ENCODE measurements around the gene LARP4B. TPM values are rescaled to one million over a fixed set of nuclear protein-coding genes. Genes with fewer than 3 reads are reported as not detected.
A peak's percentile ranks its signal among the peaks of the same experiment; 100 is the strongest.

The LARP4B gene
- total RNA-seq, 1 donor from 2014 or later = 58.4 TPM

GRCh38 chr10:850093-850492, 81.4 kb downstream of the LARP4B start:
- no peak overlapping the region for H3K4me3 ChIP-seq (ENCODE audit: low read depth, low read length)
- DNase-seq (ENCODE audit: low read depth) = no peak
- TF ChIP-seq, protein P1, sequence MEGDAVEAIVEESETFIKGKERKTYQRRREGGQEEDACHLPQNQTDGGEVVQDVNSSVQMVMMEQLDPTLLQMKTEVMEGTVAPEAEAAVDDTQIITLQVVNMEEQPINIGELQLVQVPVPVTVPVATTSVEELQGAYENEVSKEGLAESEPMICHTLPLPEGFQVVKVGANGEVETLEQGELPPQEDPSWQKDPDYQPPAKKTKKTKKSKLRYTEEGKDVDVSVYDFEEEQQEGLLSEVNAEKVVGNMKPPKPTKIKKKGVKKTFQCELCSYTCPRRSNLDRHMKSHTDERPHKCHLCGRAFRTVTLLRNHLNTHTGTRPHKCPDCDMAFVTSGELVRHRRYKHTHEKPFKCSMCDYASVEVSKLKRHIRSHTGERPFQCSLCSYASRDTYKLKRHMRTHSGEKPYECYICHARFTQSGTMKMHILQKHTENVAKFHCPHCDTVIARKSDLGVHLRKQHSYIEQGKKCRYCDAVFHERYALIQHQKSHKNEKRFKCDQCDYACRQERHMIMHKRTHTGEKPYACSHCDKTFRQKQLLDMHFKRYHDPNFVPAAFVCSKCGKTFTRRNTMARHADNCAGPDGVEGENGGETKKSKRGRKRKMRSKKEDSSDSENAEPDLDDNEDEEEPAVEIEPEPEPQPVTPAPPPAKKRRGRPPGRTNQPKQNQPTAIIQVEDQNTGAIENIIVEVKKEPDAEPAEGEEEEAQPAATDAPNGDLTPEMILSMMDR (conservative IDR thresholded peaks at IDR 0.05; ENCODE audit: low read depth, low read length) = no peak

DNA sequence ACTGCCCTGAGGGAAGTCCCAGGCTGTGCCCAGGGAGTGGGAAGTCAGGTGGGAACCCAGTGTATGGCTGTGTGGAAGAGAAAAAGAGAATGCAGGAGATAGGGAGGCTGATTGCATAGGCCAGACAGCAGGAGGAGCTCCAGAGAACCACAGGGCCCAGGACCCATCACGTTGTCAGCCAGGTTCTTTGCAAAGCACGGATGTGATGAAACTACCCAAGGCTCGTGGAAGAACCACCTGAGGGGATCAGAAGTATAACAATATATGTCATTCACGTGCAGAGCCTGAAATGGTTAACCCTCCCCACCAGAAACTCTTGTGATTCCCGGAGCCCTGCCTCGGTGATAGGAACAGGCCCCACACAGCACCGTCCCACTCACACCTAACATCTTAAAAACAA, 83.6 kb downstream of the LARP4B start:
- TF ChIP-seq, protein P1 (conservative IDR thresholded peaks at IDR 0.05; ENCODE audit: low read depth, low read length) = peak; percentile 24
- no peak for DNase-seq (ENCODE audit: low read depth)
- no peak overlapping the region for H3K4me3 ChIP-seq (ENCODE audit: low read depth, low read length)

DNA sequence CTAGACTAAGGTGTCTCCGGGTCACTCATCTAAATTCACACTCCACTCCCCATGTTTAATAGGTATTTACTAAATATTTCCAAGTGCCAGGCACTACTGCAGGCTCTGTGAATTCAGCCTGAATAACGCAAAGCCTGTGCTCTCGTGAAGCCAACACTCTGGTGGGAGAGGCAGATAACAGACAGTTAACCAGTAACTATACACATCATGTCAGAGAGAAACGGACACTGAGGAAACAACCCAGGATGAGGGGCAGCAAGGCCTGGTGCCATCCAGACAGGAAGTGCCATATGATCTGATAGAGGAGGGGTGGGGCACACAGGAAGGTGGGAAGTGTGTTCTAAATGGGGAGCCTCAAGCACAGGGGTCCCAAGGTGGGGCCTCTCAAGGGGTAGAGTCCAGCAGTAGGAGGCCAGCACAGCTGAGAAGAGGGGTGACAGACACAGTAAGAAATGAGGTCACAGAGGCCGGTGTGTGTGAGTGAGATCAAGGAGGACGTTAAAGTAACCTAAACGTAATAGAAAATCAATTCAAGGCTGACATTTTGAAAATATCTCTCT, 85.3 kb downstream of the LARP4B start:
- TF ChIP-seq, protein P1 (conservative IDR thresholded peaks at IDR 0.05; ENCODE audit: low read depth, low read length) = no peak
- no peak for DNase-seq (ENCODE audit: low read depth)
- no peak overlapping the region for H3K4me3 ChIP-seq (ENCODE audit: low read depth, low read length)

DNA sequence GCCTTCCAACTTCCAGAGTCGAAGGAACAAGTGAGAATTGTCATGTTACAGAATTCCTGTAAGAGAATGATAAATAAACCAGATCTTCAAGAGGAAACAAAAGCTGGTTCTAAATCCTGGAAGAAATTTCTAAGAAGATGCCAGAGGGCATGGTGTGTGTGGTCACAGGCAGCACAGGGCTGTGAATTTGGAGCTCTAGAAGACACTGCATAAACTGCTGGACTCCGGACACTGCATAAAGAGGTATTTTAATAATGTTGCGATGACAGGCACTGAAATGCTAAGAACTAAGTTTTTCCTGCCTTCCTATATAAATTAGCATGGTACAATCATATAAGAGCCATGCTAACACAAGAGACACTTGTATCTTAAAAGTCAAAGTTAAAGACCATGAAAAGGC, 86.0 kb downstream of the LARP4B start:
- TF ChIP-seq, protein P1 (conservative IDR thresholded peaks at IDR 0.05; ENCODE audit: low read depth, low read length) = no peak
- no peak for DNase-seq (ENCODE audit: low read depth)
- H3K4me3 ChIP-seq (ENCODE audit: low read depth, low read length) = no peak overlapping the region

DNA sequence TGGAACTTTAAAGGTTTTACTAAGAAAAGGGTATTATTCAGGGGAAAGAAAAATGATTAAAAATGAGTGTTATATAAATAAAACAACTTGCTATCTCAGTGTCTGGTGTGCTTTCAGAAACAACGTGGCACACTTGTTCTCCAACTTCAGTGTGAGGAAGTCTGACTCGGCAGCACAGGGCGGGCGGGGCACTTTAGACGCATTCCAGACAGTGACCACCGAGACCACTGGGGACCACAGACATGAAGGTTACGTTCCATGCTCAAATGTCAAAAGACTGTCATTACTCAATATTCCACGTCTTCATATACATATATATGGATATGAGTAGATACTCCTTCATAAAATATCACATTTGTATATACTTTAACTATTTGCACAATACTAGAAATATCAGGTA, 87.0 kb downstream of the LARP4B start:
- TF ChIP-seq, protein P1 (conservative IDR thresholded peaks at IDR 0.05; ENCODE audit: low read depth, low read length) = no peak
- DNase-seq (ENCODE audit: low read depth) = no peak
- no peak overlapping the region for H3K4me3 ChIP-seq (ENCODE audit: low read depth, low read length)

DNA sequence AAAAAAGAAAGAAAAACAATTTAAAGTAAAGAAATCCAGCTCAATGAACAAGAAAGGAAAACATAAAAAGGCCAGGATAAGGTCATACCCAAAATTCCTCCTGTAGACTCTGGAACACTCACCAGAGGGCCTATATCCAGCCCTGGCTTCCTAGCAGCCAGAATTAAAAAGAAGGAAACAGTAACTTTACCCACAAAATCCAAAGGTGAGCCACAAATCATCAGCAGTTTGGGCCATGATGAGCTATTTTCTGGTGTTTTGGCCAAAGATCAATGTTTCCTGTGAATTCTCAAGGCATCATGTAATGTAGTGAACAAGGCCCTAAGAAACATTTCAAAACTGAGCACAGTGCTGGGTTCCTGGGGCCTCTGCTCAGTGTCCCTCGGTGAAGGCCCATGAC, 87.8 kb downstream of the LARP4B start:
- TF ChIP-seq, protein P1 (conservative IDR thresholded peaks at IDR 0.05; ENCODE audit: low read depth, low read length) = peak; percentile 8
- H3K4me3 ChIP-seq (ENCODE audit: low read depth, low read length) = no peak overlapping the region
- no peak for DNase-seq (ENCODE audit: low read depth)

- TF ChIP-seq, protein P1 (conservative IDR thresholded peaks at IDR 0.05; ENCODE audit: low read depth, low read length) = no peak
- H3K4me3 ChIP-seq (ENCODE audit: low read depth, low read length) = no peak overlapping the region
- DNase-seq (ENCODE audit: low read depth) = no peak
Measured at GRCh38 chr10:842795-843194, 88.7 kb downstream of the LARP4B start.
